Measurements from ENCODE around the gene EYS. TPM values are rescaled to one million over a fixed set of nuclear protein-coding genes. Genes with fewer than 3 reads are reported as not detected.

EYS gene
- total and polyA plus RNA-seq, 2 of the 13 experiments (the other 11 are each of a cell fraction or from before 2014, with no cell fraction given) = 0.04 to 0.07 TPM

DNA sequence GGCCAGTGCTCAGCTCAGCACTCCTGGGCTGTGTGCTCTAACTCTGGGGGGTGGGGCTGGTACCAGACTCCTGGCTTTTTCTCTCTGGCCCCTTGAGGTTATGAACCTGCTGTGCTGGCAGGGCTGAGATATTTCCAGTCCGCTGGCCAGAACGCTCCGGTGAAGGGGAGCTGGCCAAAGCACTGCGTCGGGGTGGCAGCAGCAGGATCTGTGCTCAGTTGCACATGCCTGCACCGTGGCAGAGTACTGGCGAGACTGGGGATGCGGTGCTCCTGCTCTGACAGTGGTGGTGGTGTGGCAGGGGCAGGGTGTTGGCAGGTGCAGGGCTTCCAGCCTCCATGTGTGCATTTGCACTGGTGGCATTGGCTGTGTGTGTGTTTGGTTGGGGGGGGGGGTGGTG is 1697.0 kb downstream of the EYS start:
- H3K27ac ChIP-seq (ENCODE audit: extremely low read length, insufficient read depth, low read length) = no peak overlapping the region
- intact Hi-C loops (cut with micrococcal nuclease; ENCODE audit: unreplicated experiment) = loop anchor here (10.0 kb wide), 1 partner anchor 155 kb away; no protein-coding TSS in a partner anchor
- in situ Hi-C loops (cut with HindIII; ENCODE audit: extremely low pct_ligation_motif_present, low pct_unique_long_range_greater_than_20kb) = loop anchor here (5.0 kb wide), 1 partner anchor 322 kb away; no protein-coding TSS in a partner anchor
- no peaks in the 10 kb centered on the region for H3K9me3 ChIP-seq (ENCODE audit: low read length)
- no peaks in the 10 kb centered on the region for H4K20me1 ChIP-seq (ENCODE audit: insufficient read depth, low read length)
- H3K4me1 ChIP-seq (ENCODE audit: insufficient read depth, low read length) = no peaks in the 10 kb centered on the region
- H2AFZ ChIP-seq (ENCODE audit: low read length) = no peak overlapping the region
- WGBS (ENCODE audit: low lambda C conversion rate) = 40% methylated on average over 2 of the region's 8 CpGs
- no peak overlapping the region for H3K4me2 ChIP-seq (ENCODE audit: low read depth, low read length)
- H3K9ac ChIP-seq (ENCODE audit: insufficient read depth, low read depth, low read length) = no peak overlapping the region
- H3K4me3 ChIP-seq (replicated peaks in 1 of 3; ENCODE audit: insufficient read depth in 1 of 3, low read depth in 2 of 3, low read length in 3 of 3) = no peak overlapping the region
- ChIA-PET POLR2A (no interaction called here), CTCF (ENCODE audit: low intra/inter-chr PET ratio, low total read pairs) (no interaction called here)
- no peaks in the 10 kb centered on the region; a peak in 1 of 5 replicates for H3K27me3 ChIP-seq (ENCODE audit: control insufficient read depth in 1 of 2, insufficient read depth in 2 of 2, low read length in 2 of 2)
- no peak for FAIRE-seq
- TF ChIP-seq TOPORS (CRISPR knock-in tag; IDR thresholded peaks at IDR 0.05) (no peak), ZEB1 (IDR thresholded peaks at IDR 0.05; ENCODE audit: insufficient replicate concordance, low read depth) (no peak), MIER3 (CRISPR knock-in tag; IDR thresholded peaks at IDR 0.05; ENCODE audit: borderline replicate concordance) (no peak), KMT2B (CRISPR knock-in tag; IDR thresholded peaks at IDR 0.05) (no peak), RXRB (CRISPR knock-in tag; IDR thresholded peaks at IDR 0.05; ENCODE audit: borderline replicate concordance) (no peak), MAF1 (CRISPR knock-in tag; IDR thresholded peaks at IDR 0.05; ENCODE audit: borderline replicate concordance) (no peak), MXD3 (CRISPR knock-in tag; IDR thresholded peaks at IDR 0.05) (no peak), ZBTB2 (CRISPR knock-in tag; IDR thresholded peaks at IDR 0.05; ENCODE audit: low read depth) (no peak), RBAK (CRISPR knock-in tag; IDR thresholded peaks at IDR 0.05) (no peak), SRSF9 (IDR thresholded peaks at IDR 0.05; ENCODE audit: borderline replicate concordance, insufficient read depth, low read depth, low read length, poor library complexity, severe bottlenecking) (no peak), ZNF276 (CRISPR knock-in tag; IDR thresholded peaks at IDR 0.05; ENCODE audit: low read depth) (no peak), SIX4 (CRISPR knock-in tag; IDR thresholded peaks at IDR 0.05) (no peak), SPEN (CRISPR knock-in tag; IDR thresholded peaks at IDR 0.05; ENCODE audit: low read depth) (no peak), MATR3 (CRISPR knock-in tag; IDR thresholded peaks at IDR 0.05) (no peak), ZNF20 (CRISPR knock-in tag; IDR thresholded peaks at IDR 0.05) (no peak)
- TF ChIP-seq, protein P1, sequence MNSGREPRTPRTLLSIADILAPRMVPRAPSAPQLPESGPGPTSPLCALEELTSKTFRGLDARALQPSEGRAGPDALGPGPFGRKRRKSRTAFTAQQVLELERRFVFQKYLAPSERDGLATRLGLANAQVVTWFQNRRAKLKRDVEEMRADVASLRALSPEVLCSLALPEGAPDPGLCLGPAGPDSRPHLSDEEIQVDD (CRISPR knock-in tag; IDR thresholded peaks at IDR 0.05; ENCODE audit: borderline replicate concordance) = no peak
- TF ChIP-seq, protein P2, sequence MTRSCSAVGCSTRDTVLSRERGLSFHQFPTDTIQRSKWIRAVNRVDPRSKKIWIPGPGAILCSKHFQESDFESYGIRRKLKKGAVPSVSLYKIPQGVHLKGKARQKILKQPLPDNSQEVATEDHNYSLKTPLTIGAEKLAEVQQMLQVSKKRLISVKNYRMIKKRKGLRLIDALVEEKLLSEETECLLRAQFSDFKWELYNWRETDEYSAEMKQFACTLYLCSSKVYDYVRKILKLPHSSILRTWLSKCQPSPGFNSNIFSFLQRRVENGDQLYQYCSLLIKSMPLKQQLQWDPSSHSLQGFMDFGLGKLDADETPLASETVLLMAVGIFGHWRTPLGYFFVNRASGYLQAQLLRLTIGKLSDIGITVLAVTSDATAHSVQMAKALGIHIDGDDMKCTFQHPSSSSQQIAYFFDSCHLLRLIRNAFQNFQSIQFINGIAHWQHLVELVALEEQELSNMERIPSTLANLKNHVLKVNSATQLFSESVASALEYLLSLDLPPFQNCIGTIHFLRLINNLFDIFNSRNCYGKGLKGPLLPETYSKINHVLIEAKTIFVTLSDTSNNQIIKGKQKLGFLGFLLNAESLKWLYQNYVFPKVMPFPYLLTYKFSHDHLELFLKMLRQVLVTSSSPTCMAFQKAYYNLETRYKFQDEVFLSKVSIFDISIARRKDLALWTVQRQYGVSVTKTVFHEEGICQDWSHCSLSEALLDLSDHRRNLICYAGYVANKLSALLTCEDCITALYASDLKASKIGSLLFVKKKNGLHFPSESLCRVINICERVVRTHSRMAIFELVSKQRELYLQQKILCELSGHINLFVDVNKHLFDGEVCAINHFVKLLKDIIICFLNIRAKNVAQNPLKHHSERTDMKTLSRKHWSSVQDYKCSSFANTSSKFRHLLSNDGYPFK (CRISPR knock-in tag; IDR thresholded peaks at IDR 0.05; ENCODE audit: borderline replicate concordance) = no peak
- ATAC-seq = no peak; the same call in 2 of the 3 replicates
- no TSS peak for BruUV-seq (replicated peaks)
- DNase-seq (ENCODE audit: low spot score) = no peak
- no peaks in the 10 kb centered on the region for H3K79me2 ChIP-seq (ENCODE audit: insufficient read depth, low read length)
- no peaks in the 10 kb centered on the region for H3K36me3 ChIP-seq (replicated peaks in 1 of 2; ENCODE audit: control insufficient read depth in 1 of 2, insufficient read depth in 2 of 2, low read length in 2 of 2)

Measured in HepG2 (cell line).